Caco-2 (cell line): Measurements from ENCODE around the gene SV2B. TPM values are rescaled to one million over a fixed set of nuclear protein-coding genes. Genes with fewer than 3 reads are reported as not detected.

Experiments
- BruUV-seq: library from RNA; stranded (reverse); fragments of 400-500 nt; replicated peaks from 2 replicates; lab custom pipeline; 2021; lab: Mats Ljungman, UMichigan
- CTCF ChIA-PET: fragments of 300-600 bp; sonication (Branson Sonifier 250); formaldehyde crosslinking; loops from one replicate; lab custom pipeline; 2022; ENCODE audit warnings: antibody characterized with exemption; lab: Charles Lee
- POLR2A ChIA-PET: fragments of 300-600 bp; sonication (Branson Sonifier 250); formaldehyde crosslinking; loops from one replicate; lab custom pipeline; 2022; ENCODE audit warnings: antibody characterized with exemption; lab: Charles Lee
- DNase-seq, 2 experiments: peaks; one replicate each; pipeline versions ENCODE4 v3.0.0 to v3.0.0-alpha.2; 2020 to 2022
- H3K27me3 ChIP-seq: replicated peaks from 2 replicates; pipeline ENCODE4 v1.6.0; 2011; ENCODE audit warnings: low read length; ENCODE audit not compliant: control insufficient read depth, insufficient read depth
- H3K36me3 ChIP-seq: 2 replicates; pipeline ENCODE4 v1.5.1; 2011; ENCODE audit warnings: low read length; ENCODE audit not compliant: control insufficient read depth, insufficient read depth
- H3K4me1 ChIP-seq: fragments of 250-450 bp; sonication (Bioruptor Pico); 2 replicates; pipeline ENCODE4 v1.5.1; 2020; ENCODE audit warnings: mild to moderate bottlenecking
- H3K4me3 ChIP-seq: 2 replicates; pipeline ENCODE4 v1.5.1; 2011; ENCODE audit warnings: low read depth, mild to moderate bottlenecking, control low read depth, low read length
- H3K9me3 ChIP-seq: fragments of 250-450 bp; sonication (Bioruptor Pico); 2 replicates; pipeline ENCODE4 v1.5.1; 2020; ENCODE audit warnings: mild to moderate bottlenecking, moderate library complexity
- H3K27ac Mint-ChIP-seq: one replicate; pipeline ENCODE4 v1.8.0; 2022; ENCODE audit warnings: mixed read lengths; ENCODE audit not compliant: unreplicated experiment
- H3K27me3 Mint-ChIP-seq: one replicate; pipeline ENCODE4 v1.8.0; 2022; ENCODE audit warnings: mixed read lengths; ENCODE audit not compliant: insufficient read depth, unreplicated experiment
- H3K36me3 Mint-ChIP-seq: one replicate; pipeline ENCODE4 v1.8.0; 2022; ENCODE audit warnings: mild to moderate bottlenecking, mixed read lengths; ENCODE audit not compliant: insufficient read depth, unreplicated experiment
- H3K4me1 Mint-ChIP-seq: one replicate; pipeline ENCODE4 v1.8.0; 2022; ENCODE audit warnings: low read depth, mixed read lengths; ENCODE audit not compliant: unreplicated experiment
- H3K4me3 Mint-ChIP-seq: one replicate; pipeline ENCODE4 v1.8.0; 2022; ENCODE audit warnings: mild to moderate bottlenecking, moderate library complexity, mixed read lengths; ENCODE audit not compliant: unreplicated experiment
- H3K9me3 Mint-ChIP-seq: one replicate; pipeline ENCODE4 v1.8.0; 2022; ENCODE audit warnings: mixed read lengths; ENCODE audit not compliant: unreplicated experiment
- CTCF ChIP-seq, 2 experiments: fragments of 200-600 bp in 1 of 2; IDR thresholded peaks; 1 replicate in 1 of 2; 2 replicates in 1 of 2; pipeline versions ENCODE4 v1.5.1 to v1.8.0; 2011 to 2022; ENCODE audit warnings: antibody characterized with exemption in 1 of 2, control low read depth in 1 of 2, inconsistent platforms in 1 of 2, low read depth in 1 of 2, low read length in 1 of 2, mild to moderate bottlenecking in 1 of 2, moderate library complexity in 1 of 2; ENCODE audit not compliant: insufficient read depth in 1 of 2, severe bottlenecking in 1 of 2, unreplicated experiment in 1 of 2
- intact Hi-C: fragments of 100-400 bp; cut with micrococcal nuclease; formaldehyde crosslinking; loops from one replicate; pipeline ENCODE4 v1.10.0; 2022; ENCODE audit not compliant: unreplicated experiment
- total RNA-seq: library from RNA; stranded (reverse); gene quantifications from 2 replicates; pipeline ENCODE4 v1.2.3, GENCODE V29; 2022

The SV2B gene
- total RNA-seq, 1 experiment from 2014 or later = not detected

- H3K9me3 Mint-ChIP-seq = no peaks in the 10 kb centered on the region
- ChIA-PET CTCF (no interaction called here), POLR2A (no interaction called here)
- H3K4me1 ChIP-seq = no peaks in the 10 kb centered on the region
- no peak for TF ChIP-seq CTCF (IDR thresholded peaks at IDR 0.05; ENCODE audit: insufficient read depth in 1 of 2, low read depth in 1 of 2, low read length in 1 of 2, severe bottlenecking in 1 of 2, unreplicated experiment in 1 of 2)
- no peaks in the 10 kb centered on the region for H3K36me3 Mint-ChIP-seq
- no peaks in the 10 kb centered on the region for H3K27me3 ChIP-seq
- peaks cover 21% of the 10 kb centered on the region for H3K27me3 Mint-ChIP-seq
- no TSS peak for BruUV-seq
- intact Hi-C loops = no loop called here
- no peak overlapping the region for H3K27ac Mint-ChIP-seq
- no peaks in the 10 kb centered on the region for H3K4me1 Mint-ChIP-seq
- H3K4me3 Mint-ChIP-seq = no peak overlapping the region
- DNase-seq = no peak
- no peaks in the 10 kb centered on the region for H3K36me3 ChIP-seq
- H3K4me3 ChIP-seq = no peak overlapping the region
- no peaks in the 10 kb centered on the region for H3K9me3 ChIP-seq
These were observed 127.7 kb downstream of the SV2B start for GRCh38 chr15:91227766-91228165.

- H3K36me3 Mint-ChIP-seq = no peaks in the 10 kb centered on the region
- H3K36me3 ChIP-seq = no peaks in the 10 kb centered on the region
- H3K9me3 Mint-ChIP-seq = no peaks in the 10 kb centered on the region
- H3K4me3 Mint-ChIP-seq = no peak overlapping the region
- CTCF ChIA-PET = no interaction called here
- peaks cover 21% of the 10 kb centered on the region for H3K27me3 Mint-ChIP-seq
- no peak for TF ChIP-seq CTCF (IDR thresholded peaks at IDR 0.05; ENCODE audit: insufficient read depth in 1 of 2, low read depth in 1 of 2, low read length in 1 of 2, severe bottlenecking in 1 of 2, unreplicated experiment in 1 of 2)
- H3K9me3 ChIP-seq = no peaks in the 10 kb centered on the region
- DNase-seq = no peak
- no peaks in the 10 kb centered on the region for H3K27me3 ChIP-seq
- no peaks in the 10 kb centered on the region for H3K4me1 Mint-ChIP-seq
- POLR2A ChIA-PET = no interaction called here
- H3K4me1 ChIP-seq = no peaks in the 10 kb centered on the region
- H3K27ac Mint-ChIP-seq = no peak overlapping the region
- intact Hi-C loops = no loop called here
- H3K4me3 ChIP-seq = no peak overlapping the region
- BruUV-seq = no TSS peak
These were observed 128.3 kb downstream of the SV2B start for GRCh38 chr15:91228383-91228782.

- H3K36me3 ChIP-seq = no peaks in the 10 kb centered on the region
- ChIA-PET CTCF (no interaction called here), POLR2A (no interaction called here)
- Mint-ChIP-seq H3K27ac (no peak overlapping the region), H3K9me3 (no peaks in the 10 kb centered on the region), H3K4me3 (no peak overlapping the region), H3K4me1 (no peaks in the 10 kb centered on the region), H3K27me3 (peaks cover 21% of the 10 kb centered on the region), H3K36me3 (no peaks in the 10 kb centered on the region)
- no peaks in the 10 kb centered on the region for H3K4me1 ChIP-seq
- H3K27me3 ChIP-seq = no peaks in the 10 kb centered on the region
- no peak for TF ChIP-seq CTCF (IDR thresholded peaks at IDR 0.05; ENCODE audit: insufficient read depth in 1 of 2, low read depth in 1 of 2, low read length in 1 of 2, severe bottlenecking in 1 of 2, unreplicated experiment in 1 of 2)
- no peaks in the 10 kb centered on the region for H3K9me3 ChIP-seq
- DNase-seq = no peak
- intact Hi-C loops = no loop called here
- BruUV-seq = no TSS peak
- no peak overlapping the region for H3K4me3 ChIP-seq
These were observed 128.8 kb downstream of the SV2B start for GRCh38 chr15:91228890-91229289.
